ENCODE data around the gene NRF1.

- TF ChIP-seq POLR2A (IDR thresholded peaks at IDR 0.05) = no peak
- TF ChIP-seq EP300 (IDR thresholded peaks at IDR 0.05) = no peak
Measured at GRCh38 chr7:129782818-129783583, 171.5 kb downstream of the NRF1 start.

All from ovary (tissue), 1 donor.